Endometrial microvascular endothelial cells (primary cell): ENCODE results near the gene SYNE2. TPM values are rescaled to one million over a fixed set of nuclear protein-coding genes. Genes with fewer than 3 reads are reported as not detected.
"Not testable (repeated sequence)": the region's sequence is repeated elsewhere in the genome, so short reads cannot be mapped to it uniquely, and the experiment has no call there.

Experiments
- in situ Hi-C: cut with HindIII; loops from 2 replicates; pipeline ENCODE4 v1.10.0; 2017; ENCODE audit warnings: low sequenced_read_pairs, low pct_unique_long_range_greater_than_20kb; ENCODE audit errors: inconsistent ontology term
- total RNA-seq: library from RNA; depleted of rRNA; stranded (reverse); fragments of >200 nt; gene quantifications from one replicate; pipeline ENCODE4 v1.2.3, GENCODE V29; 2015; ENCODE audit errors: inconsistent ontology term

The SYNE2 gene
- total RNA-seq, 1 donor from 2014 or later: 24.9 TPM

DNA sequence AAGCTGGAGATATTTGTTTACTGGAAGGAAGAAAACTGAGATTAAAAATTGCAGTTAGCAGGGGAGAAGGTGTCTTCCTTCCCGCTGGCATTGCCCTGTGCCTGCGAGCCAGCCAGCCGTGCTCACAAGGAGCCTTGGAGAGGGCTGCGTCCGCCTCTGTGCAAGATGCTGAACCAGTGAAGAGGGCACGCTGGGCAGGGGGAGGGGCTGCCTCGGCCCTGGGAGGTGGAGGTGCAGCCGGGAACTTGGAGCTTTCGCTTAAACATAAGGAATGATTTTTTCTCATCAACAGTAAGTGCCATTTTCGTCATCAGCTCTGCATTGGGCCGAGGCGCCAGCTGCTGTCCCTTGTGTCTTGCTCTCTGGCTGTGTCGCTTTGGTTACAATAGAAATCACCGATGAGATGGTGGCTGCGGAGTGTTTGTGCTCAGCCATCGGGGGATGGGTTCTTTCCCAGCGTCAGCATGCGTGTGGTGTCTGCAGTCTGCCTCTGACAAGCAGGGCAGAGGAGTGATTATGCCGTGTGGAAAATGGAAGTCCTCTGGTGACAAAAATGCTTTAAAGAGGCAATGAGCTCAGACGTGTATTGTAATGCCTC is 344.1 kb downstream of the SYNE2 start:
- in situ Hi-C loops: no loop called here

GRCh38 chr14:64197996-64198395 is 345.2 kb downstream of the SYNE2 start:
- in situ Hi-C loops: no loop called here

DNA sequence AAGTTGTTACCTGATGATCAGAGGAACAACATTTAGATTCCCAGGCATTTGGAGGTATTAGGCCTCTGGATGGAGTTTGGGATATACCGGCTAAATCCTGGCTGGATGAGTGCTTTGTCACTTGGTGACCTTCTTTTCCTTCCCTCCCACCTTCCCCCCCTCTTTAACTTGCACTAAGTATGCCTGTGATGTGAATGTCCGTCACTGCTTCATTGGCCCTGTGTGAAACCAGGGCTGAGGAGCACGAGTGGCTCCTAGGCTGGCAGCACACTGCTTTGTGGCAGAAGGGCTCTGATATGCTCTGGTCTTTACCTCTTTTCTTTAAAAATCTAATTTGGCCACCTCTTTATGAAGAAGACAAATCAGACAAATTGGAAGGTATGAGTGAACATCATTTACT is 345.7 kb downstream of the SYNE2 start:
- in situ Hi-C loops: no loop called here

- in situ Hi-C loops: no loop called here
These were observed 347.4 kb downstream of the SYNE2 start for GRCh38 chr14:64200170-64200569.

DNA sequence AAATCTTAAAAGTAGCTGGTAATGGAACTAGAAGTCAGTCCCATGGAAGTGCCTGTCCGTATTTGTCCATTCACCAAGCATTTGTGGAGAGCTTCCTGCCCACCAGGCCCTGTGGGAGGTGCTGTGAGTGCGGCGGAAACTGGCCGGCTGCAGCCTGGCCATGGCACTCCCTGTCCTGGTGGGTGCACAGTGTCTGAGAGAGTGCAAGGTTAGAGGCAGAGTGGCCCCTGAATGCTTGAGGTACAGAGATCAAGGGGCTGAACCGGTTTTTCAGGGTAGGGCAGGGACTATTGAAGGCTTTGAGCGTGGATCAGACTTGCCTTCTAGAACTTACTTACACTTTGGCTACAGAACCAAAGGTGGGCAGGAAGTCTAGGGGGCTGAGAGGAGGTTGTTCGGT is 348.5 kb downstream of the SYNE2 start:
- in situ Hi-C loops: no loop called here

DNA sequence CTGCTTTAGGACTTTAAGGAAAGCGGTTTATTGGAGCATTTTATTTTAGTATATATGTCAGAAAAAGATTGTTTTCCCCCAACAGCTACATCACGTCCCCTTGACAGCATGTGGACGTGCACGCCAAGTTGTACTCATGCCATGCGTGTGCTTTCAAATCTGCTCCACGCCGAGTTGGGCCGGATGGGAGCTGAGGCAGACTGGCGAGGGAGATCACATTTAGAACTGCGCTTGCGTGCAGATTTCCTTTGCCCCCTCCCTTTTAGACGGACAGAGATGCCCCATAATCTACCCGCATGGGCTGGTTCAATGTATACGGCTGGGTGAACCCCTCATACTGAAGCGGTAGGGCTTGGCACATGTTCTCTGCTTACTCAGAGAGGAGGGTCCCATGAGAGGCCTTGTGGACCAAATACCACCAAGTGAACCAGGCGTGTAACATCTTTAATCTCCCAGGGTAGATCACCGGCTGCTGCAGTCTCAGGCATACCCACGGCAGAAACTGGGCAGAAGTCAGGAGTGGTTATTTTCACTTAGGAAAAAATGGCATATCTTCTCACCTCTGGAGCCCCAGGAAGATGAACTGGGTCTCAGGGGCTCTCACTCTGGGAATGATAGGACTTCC is 349.2 kb downstream of the SYNE2 start:
- in situ Hi-C loops: no loop called here

GRCh38 chr14:64202716-64203115 is 349.9 kb downstream of the SYNE2 start:
- in situ Hi-C loops: no loop called here

GRCh38 chr14:64203366-64204006 is 350.7 kb downstream of the SYNE2 start:
- in situ Hi-C loops: no loop called here

DNA sequence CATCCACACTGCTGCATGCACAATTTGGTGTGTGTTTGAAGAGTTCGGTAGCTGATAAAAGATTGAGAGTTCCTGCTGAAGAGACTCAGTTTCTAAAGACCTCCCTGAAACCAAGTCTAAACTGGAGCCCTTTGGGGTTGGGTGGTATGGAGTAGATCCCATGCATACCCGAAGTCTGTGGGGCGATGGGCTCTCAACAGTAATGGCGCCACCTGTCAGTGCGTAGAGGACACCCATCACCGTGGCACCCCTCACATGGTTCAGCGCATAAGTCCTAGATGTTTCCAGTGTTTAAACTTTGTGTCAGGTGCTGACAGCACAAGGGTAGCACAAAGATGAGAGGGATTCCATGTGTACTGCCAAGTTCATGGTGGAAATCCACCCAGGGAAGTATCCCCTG is 355.5 kb downstream of the SYNE2 start:
- in situ Hi-C loops: no loop called here

DNA sequence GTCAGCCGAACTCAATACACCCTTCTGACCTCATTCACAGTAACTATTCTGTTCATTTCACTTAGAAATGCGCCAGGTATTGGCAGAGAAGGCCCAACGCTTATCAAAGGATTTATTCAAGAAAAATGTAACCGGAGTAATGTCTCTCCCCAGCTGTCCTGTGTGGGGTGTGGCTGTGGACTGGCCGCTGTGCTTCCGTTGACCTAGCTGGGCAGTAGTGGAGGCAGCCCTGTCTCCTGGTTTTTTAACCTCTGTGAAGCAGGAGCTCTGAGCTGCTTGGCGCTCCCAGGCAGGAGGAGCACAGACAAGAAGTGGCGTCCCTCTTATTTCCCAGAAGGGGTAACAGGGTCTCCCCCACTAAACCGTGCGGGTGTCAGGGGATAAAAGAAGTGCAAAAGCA is 356.2 kb downstream of the SYNE2 start:
- in situ Hi-C loops: no loop called here

DNA sequence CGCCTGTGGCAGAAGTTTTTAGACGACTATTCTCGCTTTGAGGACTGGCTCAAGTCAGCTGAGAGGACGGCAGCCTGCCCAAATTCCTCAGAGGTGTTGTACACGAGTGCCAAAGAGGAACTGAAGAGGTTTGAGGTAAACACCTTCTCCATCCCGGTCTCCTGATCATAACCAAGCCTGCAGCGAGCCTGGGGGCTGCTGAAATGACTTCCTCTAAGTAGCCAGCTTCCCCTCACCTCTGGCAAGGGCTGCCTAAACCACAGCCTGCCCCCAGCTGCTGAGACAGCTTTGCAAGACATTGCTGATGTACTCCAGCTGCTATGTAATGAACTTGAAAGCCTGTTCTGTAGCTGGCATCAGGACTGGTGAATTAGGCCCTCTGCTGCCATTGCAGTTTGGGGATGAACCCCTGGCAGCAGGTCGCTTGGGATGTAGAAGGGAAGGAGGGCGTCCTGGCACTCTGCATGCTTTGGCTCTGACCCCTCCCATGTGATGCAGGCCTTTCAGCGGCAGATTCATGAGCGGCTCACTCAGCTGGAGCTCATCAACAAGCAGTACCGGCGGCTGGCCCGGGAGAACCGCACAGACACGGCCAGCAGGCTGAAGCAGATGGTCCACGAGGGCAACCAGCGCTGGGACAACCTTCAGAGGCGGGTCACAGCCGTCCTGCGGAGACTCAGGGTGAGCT is 356.8 kb downstream of the SYNE2 start:
- in situ Hi-C loops: no loop called here

- in situ Hi-C loops: no loop called here
These were observed 357.4 kb downstream of the SYNE2 start for GRCh38 chr14:64210216-64210615.

DNA sequence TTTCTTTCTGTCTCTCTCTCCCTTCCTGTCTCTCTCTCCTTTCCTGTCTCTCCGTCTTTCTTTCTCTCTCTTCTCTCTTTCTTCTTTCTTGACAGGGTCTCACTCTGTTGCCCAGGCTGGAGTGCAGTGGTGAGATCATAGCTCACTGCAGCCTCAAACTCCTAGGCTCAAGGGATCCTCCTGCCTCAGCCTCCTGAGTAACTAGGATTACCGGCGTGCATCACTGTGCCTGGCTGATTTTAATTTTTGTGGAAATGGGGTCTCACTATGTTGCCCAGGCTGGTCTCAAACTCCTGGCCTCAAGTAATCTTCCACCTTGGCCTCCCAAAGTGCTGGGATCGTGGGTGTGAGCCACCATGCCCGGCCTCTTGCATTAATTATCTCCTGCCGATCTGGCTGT is 358.1 kb downstream of the SYNE2 start:
- in situ Hi-C loops: not testable (repeated sequence)

DNA sequence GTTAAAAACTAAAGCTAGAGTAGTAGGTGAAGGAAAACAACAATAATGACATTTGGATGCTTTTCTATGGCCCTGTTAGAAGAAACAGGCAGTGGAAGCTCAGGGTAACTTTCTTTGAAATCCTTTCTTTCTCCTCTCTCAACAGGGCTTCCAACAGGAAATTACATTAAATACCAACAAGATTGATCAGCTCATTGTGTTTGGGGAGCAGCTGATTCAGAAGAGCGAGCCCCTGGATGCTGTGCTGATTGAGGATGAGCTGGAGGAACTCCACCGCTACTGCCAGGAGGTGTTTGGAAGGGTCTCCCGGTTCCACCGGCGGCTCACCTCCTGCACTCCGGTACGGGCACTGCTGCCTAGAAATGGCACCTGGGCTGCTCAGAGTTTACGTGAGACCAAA is 359.9 kb downstream of the SYNE2 start:
- in situ Hi-C loops: no loop called here

DNA sequence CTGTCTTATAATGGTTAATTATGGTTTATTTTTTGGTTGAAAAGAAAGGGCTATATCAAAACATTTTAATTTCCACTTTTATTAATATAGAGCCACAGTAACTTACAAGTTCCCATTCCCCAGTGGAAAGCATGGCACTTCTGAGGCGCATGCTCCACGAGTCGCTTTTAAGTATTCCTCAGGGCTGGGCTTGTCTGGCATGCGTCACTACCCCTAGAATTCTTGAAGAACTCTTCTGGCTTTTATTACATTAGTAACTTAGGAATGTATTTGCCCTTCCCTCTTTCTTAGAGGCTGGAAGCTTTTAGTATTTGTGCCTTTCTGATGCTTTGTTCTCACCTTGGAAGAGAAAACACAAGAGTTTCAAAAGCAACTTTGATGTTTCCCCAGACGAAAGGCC is 360.3 kb downstream of the SYNE2 start:
- in situ Hi-C loops: no loop called here

- in situ Hi-C loops: no loop called here
These were observed 361.2 kb downstream of the SYNE2 start for GRCh38 chr14:64213853-64214570.

DNA sequence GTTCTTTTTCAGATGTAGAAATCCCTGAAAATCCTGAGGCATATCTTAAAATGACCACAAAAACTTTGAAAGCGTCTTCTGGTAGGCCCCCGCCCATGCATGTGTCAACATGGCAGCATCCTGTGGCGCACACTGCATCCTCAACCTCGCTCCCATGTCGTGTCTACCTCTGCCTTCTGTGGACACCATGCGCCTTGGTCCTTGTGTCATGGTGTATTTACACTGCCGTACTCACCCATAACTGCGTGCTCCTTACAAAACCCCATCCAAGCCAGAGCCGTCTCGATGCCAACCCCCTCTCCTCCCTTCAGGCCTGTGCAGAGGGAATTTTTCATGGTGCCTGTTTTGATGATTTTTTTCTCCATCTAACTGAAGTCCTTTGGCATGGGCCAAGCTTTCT is 362.5 kb downstream of the SYNE2 start:
- in situ Hi-C loops: no loop called here

DNA sequence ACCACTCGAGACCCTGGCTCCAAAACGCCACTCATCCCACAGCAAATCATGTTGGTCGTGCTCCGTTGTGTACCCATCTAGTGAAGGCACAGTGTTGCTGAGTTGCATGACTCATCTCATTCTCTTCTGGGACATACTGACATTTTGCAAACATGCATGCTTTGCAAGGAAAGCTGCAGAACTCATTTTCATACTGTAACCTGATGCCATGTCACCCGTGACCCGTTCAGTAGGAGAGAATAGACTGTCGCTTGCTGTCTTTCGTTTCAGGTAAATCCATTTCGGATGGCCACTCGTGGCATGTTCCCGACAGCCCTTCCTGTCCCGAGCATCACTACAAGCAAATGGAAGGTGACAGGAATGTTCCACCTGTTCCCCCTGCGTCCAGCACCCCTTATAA is 363.2 kb downstream of the SYNE2 start:
- in situ Hi-C loops: no loop called here

- in situ Hi-C loops: no loop called here
These were observed 364.5 kb downstream of the SYNE2 start for GRCh38 chr14:64217308-64217707.
